Neural cell (in vitro differentiated cells): ENCODE results near the gene DDX3Y. TPM values are rescaled to one million over a fixed set of nuclear protein-coding genes. Genes with fewer than 3 reads are reported as not detected.

ENCODE experiments used
- polyA plus RNA-seq: library from polyadenylated mRNA; depleted of rRNA; stranded (reverse); fragments of >200 nt; gene quantifications from 2 replicates; pipeline ENCODE4 v1.2.3, GENCODE V29; 2014

Gene DDX3Y
- polyA plus RNA-seq, 1 donor from 2014 or later: 169 TPM

Other genes with a start within 250 kb of the DDX3Y start
- 160 and 164 TPM in 2 replicates for gene USP9Y, start 203.6 kb upstream of the DDX3Y start, polyA plus RNA-seq